Psoas muscle (tissue), 8 donors: Measurements from ENCODE around the gene MAB21L3. TPM values are rescaled to one million over a fixed set of nuclear protein-coding genes. Genes with fewer than 3 reads are reported as not detected.

Source experiments
- ATAC-seq, 4 donors: fragments of 200-7000 bp; cut with Tn5 transposase; one replicate each; pipeline ENCODE4 v1.9.1; 2020; ENCODE audit warnings: moderate library complexity in 3 of 4, mild to moderate bottlenecking in 2 of 4
- DNase-seq, 2 donors: peaks; one replicate each; pipeline ENCODE4 v3.0.0-alpha.2; 2020
- H3K27ac ChIP-seq: fragments of 200-600 bp; one replicate; pipeline ENCODE4 v1.8.0; 2022
- H3K27me3 ChIP-seq, 3 donors: fragments of 200-600 bp in 1 of 3; one replicate each; pipeline versions ENCODE4 v1.6.1 to v1.8.0; 2013 to 2022; ENCODE audit warnings: low read length in 2 of 3, mild to moderate bottlenecking in 2 of 3, moderate library complexity in 1 of 3; ENCODE audit not compliant: insufficient read depth in 3 of 3
- H3K36me3 ChIP-seq, 2 donors: fragments of 200-600 bp in 1 of 2; one replicate each; pipeline versions ENCODE4 v1.6.1 to v1.8.0; 2013 to 2022; ENCODE audit warnings: low read depth in 1 of 2, mild to moderate bottlenecking in 1 of 2, moderate library complexity in 1 of 2; ENCODE audit not compliant: insufficient read depth in 1 of 2
- H3K4me1 ChIP-seq: fragments of 200-600 bp; one replicate; pipeline ENCODE4 v1.8.0; 2022
- H3K4me3 ChIP-seq: fragments of 200-600 bp; one replicate; pipeline ENCODE4 v1.8.0; 2022; ENCODE audit warnings: mild to moderate bottlenecking
- H3K9me3 ChIP-seq: fragments of 200-600 bp; one replicate; pipeline ENCODE4 v1.8.0; 2022
- WGBS, 3 donors: extraction: QIAGEN DNeasy Blood & Tissue Kit; methylation state at CpG; one replicate each; pipeline versions ENCODE4 v1.1.6 to v1.1.7; 2013; 5-methylcytosine and 5-hydroxymethylcytosine counted together
- intact Hi-C, 2 donors: fragments of 100-400 bp; cut with DNase I; formaldehyde crosslinking; loops; one replicate each; pipeline versions ENCODE4 v1.11.0 to v1.14.2; 2022
- polyA plus RNA-seq, 3 donors: library from polyadenylated mRNA; stranded (reverse); fragments of 200-250 nt; gene quantifications; one replicate each; pipeline ENCODE4 v1.2.3, GENCODE V29; 2013
- total RNA-seq, 4 donors: library from RNA; stranded (reverse); fragmentation: NEBNext Ultra II Directional in 2 of 4; extraction: Animal tissue kit (Norgen Biotek cat#: 25700) in 2 of 4; gene quantifications; one replicate each; pipeline versions ENCODE4 v1.2.1 to v1.2.4, GENCODE V29; 2021 to 2023
- TF ChIP-seq, protein P1 (sequence below): fragments of 200-600 bp; IDR thresholded peaks from one replicate; pipeline ENCODE4 v1.8.0; 2022; ENCODE audit warnings: antibody characterized with exemption
- donor health status: healthy with polysubstance abuse.
- donor health status: DM: no; HTN: no; CAD: no; lungs with moderate emphysema.
- donor health status: Bipolar disorder and iron deficiency.
- donor health status: healthy.
- donor health status: DM: yes; HTN: yes; CAD: no.
- donor health status: DM: no; HTN: no; CAD: no.
- donor health status: DM: no; HTN: no; CAD: no.
- donor health status: DM: yes; HTN: yes; CAD: no.

MAB21L3 gene
- total and polyA plus RNA-seq, 7 donors: 0.04 TPM; not detected in 6

DNA sequence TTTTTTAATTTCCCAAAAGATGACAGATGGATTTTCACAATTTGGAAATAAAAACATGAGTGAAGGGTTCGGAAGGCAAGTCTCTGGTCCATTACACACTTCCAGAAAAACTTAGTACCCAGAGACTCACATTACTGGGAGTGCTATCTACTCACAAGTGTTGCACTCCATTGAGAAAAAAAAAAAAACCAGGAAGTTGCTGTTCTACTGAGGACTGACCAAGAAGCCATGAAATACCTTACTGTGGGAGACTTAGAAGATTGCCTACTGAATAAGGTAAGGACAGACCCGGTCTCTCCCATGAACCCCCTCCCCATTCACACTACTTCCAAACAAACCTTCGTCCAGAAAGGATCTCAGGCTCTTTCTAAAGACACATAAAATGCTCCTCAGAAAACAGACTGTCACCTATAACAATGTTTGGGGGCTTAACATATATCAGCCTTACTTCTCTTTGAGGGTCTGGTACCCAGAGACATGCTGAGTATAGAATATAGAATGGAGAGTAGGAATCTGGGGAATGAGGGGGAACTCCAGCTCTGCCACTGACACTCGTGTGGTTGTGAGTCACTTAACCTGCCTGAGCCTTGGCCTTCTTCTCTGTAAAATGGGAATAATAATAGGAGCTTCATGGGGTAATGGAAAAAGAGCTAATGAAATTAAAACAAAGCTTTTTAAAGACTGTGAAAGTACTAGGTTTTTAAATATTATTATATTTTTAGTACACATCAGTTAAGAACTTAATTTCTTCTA is 1.4 kb downstream of the MAB21L3 start:
- intact Hi-C loops: no loop called here
- DNase-seq (no peak), ATAC-seq (no peak)
- Histone ChIP-seq H3K36me3 (no peaks in the 10 kb centered on the region), H3K9me3 (no peaks in the 10 kb centered on the region), H3K27me3 (peaks cover 0 to 2% (median 0%) of the 10 kb centered on the region in 3 donors), H3K4me3 (no peak overlapping the region), H3K4me1 (no peaks in the 10 kb centered on the region), H3K27ac (no peak overlapping the region)
- TF ChIP-seq, protein P1, sequence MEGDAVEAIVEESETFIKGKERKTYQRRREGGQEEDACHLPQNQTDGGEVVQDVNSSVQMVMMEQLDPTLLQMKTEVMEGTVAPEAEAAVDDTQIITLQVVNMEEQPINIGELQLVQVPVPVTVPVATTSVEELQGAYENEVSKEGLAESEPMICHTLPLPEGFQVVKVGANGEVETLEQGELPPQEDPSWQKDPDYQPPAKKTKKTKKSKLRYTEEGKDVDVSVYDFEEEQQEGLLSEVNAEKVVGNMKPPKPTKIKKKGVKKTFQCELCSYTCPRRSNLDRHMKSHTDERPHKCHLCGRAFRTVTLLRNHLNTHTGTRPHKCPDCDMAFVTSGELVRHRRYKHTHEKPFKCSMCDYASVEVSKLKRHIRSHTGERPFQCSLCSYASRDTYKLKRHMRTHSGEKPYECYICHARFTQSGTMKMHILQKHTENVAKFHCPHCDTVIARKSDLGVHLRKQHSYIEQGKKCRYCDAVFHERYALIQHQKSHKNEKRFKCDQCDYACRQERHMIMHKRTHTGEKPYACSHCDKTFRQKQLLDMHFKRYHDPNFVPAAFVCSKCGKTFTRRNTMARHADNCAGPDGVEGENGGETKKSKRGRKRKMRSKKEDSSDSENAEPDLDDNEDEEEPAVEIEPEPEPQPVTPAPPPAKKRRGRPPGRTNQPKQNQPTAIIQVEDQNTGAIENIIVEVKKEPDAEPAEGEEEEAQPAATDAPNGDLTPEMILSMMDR: no peak
- WGBS, 3 donors: 78 to 87% (median 78%) methylated on average over 4 of the region's 4 CpGs

DNA sequence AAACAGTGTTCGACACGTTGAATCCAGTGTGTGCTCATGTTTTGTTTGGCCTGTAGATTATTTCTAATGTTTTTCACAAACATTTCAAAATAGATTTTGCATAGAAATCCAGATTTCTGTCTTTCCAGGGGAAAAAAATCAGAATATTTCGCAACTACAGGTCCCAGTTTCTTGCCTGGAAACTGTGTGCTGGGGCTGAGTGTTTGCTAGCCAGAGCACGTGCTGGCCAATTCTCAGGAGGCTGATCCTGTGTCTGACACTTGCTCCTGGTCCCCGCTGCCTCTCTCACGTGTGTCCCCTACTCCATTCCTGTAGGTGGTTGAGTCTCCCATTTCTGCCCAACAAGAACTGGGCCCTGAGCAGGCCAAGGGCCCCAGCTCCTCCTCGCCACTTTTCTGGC is 2.4 kb downstream of the MAB21L3 start:
- 69 to 78% (median 70%) methylated on average over 7 of the region's 7 CpGs for WGBS, 3 donors
- H3K27me3 ChIP-seq: peaks cover 0 to 2% (median 0%) of the 10 kb centered on the region in 3 donors
- no peaks in the 10 kb centered on the region for H3K36me3 ChIP-seq
- TF ChIP-seq, protein P1: no peak
- peak; percentile 20 to 67 for DNase-seq
- intact Hi-C loops: no loop called here
- no peak overlapping the region for H3K27ac ChIP-seq
- no peaks in the 10 kb centered on the region for H3K9me3 ChIP-seq
- no peak overlapping the region for H3K4me3 ChIP-seq
- no peaks in the 10 kb centered on the region for H3K4me1 ChIP-seq
- ATAC-seq: peak in 2 of 4 donors; percentile 28 to 35

DNA sequence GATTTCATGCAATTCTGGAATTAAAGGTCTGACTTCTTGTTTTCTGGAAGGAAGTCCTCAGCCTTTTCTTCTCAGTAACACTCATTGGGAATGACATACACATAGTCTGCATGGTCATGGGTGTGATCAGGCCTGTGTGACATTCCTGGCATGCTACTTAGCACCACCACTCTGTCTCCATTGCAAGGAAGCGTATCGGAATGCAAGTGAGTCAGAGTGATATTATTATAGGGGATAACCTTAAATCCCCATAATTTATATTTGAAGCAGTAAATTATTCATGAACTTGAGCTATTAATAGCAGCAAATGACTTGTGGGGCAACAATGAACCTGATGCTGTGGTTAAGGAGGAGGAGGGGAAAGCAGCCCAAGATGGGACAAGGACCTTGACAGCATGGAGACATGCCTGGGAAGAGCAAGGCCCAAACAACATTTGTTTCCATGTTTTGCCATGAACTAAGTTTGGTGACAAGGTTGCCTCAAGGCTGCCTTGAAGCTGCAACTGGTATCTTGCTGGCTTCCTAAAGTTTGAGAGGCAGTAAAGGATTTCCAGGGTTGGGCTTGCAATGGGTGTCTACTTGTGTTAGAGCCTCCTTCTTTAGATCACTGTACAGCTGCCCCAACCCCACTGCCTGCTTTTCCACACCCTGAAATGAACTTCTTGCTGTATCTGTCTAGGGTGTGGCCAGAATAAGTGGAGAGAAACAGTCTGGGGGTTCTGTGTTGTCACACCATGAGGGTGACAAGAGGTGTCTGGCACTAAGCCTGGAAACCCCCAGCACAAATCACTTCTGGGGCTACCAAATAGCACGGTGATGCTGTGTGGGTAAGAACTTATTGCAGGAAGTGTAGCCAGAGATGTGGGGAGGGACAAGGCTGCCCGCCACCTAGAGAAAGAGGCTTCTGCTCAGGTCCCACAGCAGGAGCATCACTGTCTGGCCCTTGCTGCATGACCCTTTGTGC is 4.6 kb downstream of the MAB21L3 start:
- Histone ChIP-seq H3K27me3 (peaks cover 0 to 2% (median 0%) of the 10 kb centered on the region in 3 donors), H3K9me3 (no peaks in the 10 kb centered on the region), H3K36me3 (no peaks in the 10 kb centered on the region), H3K4me1 (no peaks in the 10 kb centered on the region), H3K27ac (no peak overlapping the region), H3K4me3 (no peak overlapping the region)
- 59 to 81% (median 69%) methylated on average over 4 of the region's 4 CpGs for WGBS, 3 donors
- DNase-seq (no peak), ATAC-seq (peak; percentile 35 to 83 (median 58))
- intact Hi-C loops: no loop called here
- TF ChIP-seq, protein P1: no peak

DNA sequence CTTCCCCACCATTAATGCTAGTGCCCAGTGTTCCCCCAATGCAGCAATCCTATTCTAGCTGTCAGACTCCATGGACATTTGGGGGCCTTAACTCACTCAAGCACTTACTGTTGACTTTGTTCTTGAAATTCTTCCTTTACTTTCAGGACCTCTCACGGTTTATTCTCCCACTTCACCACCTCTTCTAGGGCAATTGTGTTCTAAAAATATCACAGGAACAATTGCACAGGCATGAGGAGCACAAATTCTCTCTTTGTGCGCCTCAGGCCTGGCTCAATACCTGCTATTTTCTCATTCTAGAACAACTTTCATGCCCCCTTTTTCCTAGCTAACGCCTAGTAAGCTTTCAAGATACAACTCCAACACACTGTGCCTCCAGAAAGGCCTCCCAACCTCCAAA is 7.3 kb downstream of the MAB21L3 start:
- Histone ChIP-seq H3K4me1 (no peaks in the 10 kb centered on the region), H3K27ac (no peak overlapping the region), H3K36me3 (no peaks in the 10 kb centered on the region), H3K27me3 (peaks cover 0 to 2% (median 2%) of the 10 kb centered on the region in 3 donors), H3K9me3 (no peaks in the 10 kb centered on the region), H3K4me3 (no peak overlapping the region)
- intact Hi-C loops: no loop called here
- TF ChIP-seq, protein P1: no peak
- ATAC-seq (no peak), DNase-seq (no peak)
- WGBS, 3 donors: 68 to 76% (median 75%) methylated on average over 3 of the region's 3 CpGs
